ENCODE results near the gene OR56A5.

OR56A5 gene

DNA sequence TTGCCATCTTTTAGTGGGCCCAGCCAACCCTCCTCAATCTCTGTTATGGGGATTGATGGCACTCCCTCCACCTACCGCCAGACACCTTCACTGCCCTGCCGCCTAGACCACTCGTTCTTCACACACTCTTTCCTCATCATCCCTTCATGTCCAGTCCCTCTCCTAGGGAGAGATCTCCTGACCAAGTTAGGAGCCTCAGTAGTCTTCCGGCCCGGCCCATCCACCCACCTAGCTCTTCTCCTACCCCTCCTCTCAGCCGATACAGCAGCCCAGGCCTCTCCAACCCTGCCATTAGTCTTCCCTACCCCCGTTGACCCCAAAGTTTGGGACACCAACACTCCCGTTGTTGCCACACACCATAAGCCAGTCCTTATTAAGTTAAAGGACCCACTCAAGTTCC is 37.2 kb downstream of the OR56A5 start:
- DNase-seq = no peak

DNA sequence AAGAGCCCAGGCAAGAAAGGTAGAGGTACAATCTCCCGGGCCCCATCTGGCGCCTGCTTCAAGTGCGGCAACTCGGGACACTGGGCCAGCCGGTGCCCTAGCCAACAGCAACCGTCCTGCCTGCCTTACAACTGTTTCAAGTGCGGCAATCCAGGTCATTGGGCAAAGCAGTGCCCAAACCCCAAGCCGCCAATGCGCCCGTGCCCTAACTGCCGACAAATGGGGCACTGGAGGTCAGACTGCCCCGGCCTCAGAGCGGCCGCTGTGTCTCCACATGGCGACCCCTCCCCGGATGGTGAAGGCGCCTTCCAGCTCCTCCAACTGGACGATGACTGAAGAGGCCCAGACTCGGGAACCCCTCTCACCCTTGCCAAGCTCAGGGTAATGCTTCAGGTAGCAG is 37.7 kb downstream of the OR56A5 start:
- DNase-seq = no peak

GRCh38 chr11:5929571-5930368 is 38.5 kb downstream of the OR56A5 start:
- no peak for DNase-seq

- DNase-seq = no peak
Observed at GRCh38 chr11:5928811-5929210, 39.5 kb downstream of the OR56A5 start.

DNA sequence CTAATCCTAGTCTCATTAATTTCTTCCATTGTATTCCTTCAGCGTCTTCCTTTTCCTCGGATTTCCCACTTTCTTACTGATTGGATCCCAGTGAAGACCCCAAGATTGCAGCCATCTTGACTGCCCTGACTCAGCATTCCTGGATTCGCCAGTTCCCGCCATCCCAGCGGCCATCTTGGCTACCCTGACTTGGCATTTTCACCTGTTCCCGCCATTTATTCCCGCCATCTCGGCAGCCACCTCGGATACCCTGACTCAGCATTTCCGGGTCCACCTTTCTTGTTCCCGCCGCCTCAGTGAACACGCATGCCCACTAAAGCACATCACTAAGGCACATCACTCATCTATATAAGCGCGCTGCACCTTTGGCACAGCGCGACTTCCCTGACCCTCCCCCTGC is 40.0 kb downstream of the OR56A5 start:
- DNase-seq = no peak

- DNase-seq = no peak
Observed at GRCh38 chr11:5923794-5924193, 44.5 kb downstream of the OR56A5 start.

- no peak for DNase-seq
Observed at GRCh38 chr11:5923427-5923776, 44.9 kb downstream of the OR56A5 start.

DNA sequence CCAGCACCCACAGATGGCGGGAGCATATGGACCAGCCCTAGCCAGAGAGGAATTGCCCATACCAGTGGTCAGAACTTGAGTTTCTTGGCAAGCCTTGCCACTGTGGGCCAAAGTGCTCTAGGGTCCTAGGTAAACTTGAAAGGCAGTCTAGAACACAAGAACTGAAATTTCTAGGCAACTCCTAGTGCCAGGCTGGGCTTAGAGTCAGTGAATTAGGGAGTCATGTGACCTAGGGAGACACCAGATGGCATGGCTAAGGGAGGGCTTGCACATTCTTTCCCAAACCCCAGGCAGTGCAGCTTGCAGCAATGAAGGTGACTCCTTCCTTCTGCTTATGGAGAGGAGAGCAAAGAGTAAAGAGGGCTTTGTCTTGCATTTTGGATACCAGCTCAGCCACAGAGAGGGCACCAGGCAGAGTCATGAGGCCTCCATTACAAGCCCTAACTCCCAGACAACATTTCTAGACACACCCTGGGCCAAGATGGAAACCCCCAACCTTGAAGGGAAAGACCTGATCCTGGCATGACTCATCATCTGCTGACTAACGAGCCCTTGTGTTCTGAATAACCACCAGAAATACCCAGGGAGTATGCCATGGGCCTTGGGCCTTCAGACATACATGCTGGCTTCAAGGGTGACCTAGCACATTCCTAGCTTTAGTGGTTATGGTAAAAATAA is 45.4 kb downstream of the OR56A5 start:
- no peak for DNase-seq

All from eye (tissue), 1 donor.